SK-N-MC (cell line): ENCODE measurements around the gene TESK1.
"Not testable (repeated sequence)": the region's sequence is repeated elsewhere in the genome, so short reads cannot be mapped to it uniquely, and the experiment has no call there.

Experiments
- EZH2 ChIP-seq: fragments of 200-600 bp; sonication (generic); IDR thresholded peaks from one replicate; pipeline ENCODE4 v1.6.1; 2017; ENCODE audit warnings: antibody characterized with exemption
- POLR2AphosphoS5 ChIP-seq: IDR thresholded peaks from 2 replicates; pipeline ENCODE4 v1.6.1; 2012; ENCODE audit warnings: mild to moderate bottlenecking, low read depth, low read length, borderline replicate concordance

GRCh38 chr9:35645736-35646135, 40.7 kb downstream of the TESK1 start:
- TF ChIP-seq EZH2, POLR2AphosphoS5: not testable (repeated sequence)
